IPS-11a (cell line): Measurements from ENCODE around the gene NTSR2.

ENCODE experiments used
- H3K4me3 ChIP-seq: one replicate; pipeline ENCODE4 v1.5.1; 2013; ENCODE audit warnings: low read depth, low read length, control low read depth

Gene NTSR2

DNA sequence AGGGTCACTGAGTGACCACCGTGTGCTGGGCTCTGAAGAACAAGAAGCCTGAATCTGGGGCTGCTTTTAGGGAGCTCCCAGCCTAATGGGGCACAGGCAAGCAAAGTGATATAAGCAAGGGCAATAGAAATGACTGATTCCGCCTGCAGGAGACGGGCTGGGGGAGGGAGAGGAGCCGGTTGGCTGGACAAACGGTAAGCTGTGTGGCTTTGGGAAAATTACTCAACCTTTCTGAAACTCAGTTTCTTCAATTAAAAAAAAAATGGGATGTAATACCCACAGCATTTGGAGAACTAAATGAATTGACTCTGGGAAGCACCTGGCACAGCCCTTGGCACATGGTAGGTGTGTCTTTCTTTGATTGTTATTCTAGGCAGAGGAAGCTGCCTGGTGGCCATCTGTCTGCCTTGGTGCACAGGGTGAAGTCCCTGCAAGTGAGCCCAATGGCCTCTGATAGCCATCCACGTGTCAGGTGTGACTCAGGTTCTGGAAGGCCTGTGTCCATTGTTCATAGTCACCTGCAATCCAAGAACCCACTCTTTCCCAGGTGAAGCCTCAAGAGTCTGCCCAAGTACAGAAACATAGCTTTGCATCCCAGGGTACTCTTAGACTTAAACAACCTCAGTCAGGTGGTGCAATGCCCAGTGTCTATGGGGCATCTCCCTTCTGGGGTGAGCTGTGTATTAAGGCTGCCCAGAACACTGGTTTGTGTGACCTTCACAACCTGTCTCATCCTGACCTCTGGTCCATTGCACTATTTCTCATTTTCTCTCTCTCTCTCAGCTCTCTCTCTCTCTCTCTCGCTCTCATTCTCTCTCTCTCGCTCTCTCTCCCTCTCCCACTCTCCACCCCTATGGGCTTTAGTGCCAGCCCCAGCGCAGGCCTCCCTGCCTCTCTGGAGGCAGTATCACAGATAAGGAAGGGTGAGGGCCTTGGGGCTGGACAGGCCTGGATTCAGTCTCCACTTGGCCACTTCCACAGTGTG, 30.0 kb upstream of the NTSR2 start:
- no peak overlapping the region for H3K4me3 ChIP-seq

DNA sequence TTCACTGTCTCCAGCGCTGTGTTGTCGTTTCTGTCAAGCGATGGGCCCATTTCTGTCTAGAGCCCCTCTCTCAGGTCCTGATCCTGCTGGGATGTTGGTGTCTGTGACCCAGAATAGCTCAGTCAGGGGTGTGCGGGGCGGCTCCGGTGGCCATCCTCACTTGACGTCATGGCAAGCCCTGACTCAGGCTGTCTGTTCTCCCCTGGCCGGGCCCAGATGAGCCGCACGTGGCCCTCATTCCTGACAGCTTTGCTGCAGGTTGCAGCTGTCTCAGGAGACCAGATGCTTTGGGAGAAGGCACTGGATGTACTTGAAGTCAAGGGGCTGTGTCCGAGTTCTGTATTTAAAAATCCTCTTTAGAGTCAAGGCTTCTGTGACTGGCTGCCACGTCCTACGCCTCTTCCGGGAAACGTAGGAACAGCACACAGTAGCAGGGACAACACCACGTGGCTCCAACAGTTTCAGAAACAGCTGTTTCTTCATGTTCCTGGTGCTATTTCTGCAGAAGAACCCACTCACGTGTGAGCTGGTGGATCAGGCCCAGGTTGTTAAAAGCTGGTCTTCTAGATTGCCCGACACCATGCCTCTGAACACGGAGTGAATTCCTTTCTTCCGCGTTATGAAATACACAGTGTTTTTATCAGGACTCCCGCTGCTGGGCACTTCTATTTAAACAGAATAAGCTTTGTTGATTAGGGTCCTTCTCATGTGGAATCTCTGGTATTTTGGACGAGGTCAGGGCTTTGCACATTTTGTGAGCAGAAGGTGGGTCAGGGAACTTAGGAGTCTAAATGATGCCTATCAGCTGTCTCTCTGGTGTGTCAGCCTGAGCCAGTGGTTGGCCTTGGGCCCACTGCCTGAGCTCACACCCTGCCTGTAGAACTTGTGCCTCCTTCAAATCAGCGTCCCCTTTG, 28.3 kb upstream of the NTSR2 start:
- no peak overlapping the region for H3K4me3 ChIP-seq

DNA sequence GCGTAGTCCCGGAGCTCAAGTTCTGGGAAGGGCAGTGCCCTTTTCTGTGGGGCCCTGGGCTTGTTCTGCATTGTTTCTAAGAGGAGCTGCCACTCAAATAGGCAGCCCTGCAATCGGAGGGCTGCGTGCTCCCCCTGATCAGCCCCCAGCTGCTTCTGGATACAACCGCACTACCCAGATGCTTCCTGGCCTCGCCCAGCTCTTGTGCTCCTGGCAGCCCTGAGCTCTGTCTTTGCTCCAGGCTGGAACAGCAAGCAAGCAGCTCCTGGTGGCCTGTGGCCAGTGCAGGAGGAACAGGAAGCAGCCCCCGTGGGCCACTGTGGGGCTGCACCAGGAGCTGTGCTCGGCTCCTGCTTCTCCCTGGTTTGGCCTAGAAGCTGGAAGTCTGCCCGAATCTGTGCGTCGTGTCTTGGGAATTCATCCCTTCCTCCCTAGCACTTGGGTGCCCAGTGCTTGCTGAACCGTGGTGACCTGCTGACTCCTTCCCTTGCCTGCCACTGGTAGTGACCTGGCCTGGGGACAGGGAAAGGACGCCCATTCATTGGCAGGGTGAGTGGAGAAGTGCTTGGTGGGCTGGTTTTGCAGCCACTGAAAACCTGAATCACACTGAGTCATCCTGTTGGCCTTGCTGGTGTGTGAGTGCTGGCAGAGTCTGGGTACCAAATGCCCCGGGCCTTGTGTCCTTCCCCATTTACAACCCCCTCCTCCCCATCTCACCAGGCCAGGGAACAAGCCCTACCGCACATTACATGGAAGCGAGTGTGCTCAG, 27.3 kb upstream of the NTSR2 start:
- no peak overlapping the region for H3K4me3 ChIP-seq

DNA sequence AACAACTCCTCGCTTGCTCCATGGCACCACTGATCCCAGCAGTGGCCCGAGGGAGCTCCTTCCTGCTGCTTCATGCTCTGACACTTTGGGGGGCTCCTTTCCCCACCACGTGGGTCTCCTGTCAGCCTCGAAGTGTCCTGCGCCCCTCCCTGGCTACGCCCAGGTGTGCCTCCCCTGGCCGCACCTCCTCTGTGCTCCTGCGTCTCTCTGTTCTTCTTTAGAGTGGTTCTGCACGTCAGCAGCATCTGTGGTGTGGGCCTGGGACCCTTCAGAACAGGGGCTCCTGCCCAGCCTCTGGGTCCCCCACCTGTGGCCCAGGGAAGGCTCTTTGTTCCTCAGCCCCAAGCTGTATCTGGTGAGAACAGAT, 26.7 kb upstream of the NTSR2 start:
- H3K4me3 ChIP-seq, result no peak overlapping the region

DNA sequence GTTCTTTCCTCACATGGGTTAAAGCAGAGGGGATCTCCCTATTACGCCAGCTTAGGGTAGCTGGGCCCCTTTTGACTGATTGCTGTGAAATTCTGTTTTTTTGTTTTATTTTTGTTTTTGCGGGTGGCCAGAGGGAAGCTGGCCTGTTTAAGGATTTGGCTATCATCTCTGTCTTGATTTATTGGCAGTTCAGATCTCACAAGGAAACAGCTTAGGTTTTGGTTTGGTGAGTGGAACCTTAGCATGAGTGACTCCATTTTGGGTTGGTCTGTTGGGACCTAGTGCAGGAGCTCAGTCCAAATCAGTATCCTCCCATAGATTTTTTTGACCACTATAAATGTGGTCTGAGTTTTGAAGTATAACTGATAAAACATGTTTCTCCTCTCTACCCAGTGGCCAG, 25.6 kb upstream of the NTSR2 start:
- no peak overlapping the region for H3K4me3 ChIP-seq

DNA sequence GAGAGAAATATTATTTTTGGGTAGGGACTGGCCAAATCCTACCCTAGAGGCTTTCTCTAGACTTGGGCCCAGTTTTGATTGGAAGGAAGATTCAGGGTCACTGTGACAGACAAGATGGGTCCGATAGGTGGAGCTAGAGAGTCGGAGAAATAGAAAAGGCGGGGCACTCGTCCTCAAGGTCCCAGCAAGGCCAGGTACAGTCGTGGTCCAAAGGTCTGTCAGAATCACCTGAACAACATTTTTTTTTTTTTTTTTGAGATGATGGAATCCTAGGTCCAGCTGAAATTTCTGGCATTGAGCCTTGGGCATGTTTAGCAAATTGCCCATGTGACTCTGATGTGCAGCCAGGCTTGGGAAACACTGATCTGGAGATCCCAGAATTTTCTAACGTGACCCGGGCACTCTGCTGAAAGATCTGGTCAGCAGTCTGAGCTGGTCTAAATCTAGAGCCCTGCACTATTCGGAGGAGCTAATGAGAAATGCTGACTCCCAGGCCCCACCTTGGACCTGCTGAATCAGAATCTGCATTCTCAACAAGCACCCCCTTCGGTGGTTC, 23.0 kb upstream of the NTSR2 start:
- no peak overlapping the region for H3K4me3 ChIP-seq

DNA sequence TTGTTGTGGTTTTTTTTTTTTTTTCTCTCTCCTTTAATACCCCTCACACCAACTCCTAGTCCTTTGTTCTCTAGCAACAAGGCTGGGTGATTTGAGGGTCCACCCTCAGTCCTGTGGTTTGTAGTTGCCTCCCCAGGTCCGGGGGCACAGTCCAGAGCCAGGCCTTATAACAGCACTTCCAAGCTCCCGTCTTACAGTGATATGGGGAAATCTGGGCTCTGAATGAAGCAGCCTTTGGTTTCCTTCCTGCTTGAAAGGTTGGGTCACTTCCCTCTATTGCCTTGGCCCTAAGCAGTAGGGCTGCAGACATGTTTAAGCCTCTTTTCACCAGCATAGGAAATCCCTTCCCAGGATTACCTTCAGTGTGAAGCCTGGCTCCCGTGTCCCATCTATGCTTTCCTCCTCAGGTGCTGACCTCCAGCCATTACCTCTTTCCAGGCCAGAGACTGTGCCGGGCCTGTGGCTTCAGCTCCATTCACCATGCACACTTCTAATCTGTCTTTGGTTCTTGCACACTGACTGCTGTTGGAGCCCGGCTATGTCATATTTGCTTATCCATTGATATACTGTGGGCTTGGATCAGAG, 21.2 kb upstream of the NTSR2 start:
- H3K4me3 ChIP-seq, result no peak overlapping the region

GRCh38 chr2:11688222-11689069, 18.5 kb upstream of the NTSR2 start:
- no peak overlapping the region for H3K4me3 ChIP-seq

DNA sequence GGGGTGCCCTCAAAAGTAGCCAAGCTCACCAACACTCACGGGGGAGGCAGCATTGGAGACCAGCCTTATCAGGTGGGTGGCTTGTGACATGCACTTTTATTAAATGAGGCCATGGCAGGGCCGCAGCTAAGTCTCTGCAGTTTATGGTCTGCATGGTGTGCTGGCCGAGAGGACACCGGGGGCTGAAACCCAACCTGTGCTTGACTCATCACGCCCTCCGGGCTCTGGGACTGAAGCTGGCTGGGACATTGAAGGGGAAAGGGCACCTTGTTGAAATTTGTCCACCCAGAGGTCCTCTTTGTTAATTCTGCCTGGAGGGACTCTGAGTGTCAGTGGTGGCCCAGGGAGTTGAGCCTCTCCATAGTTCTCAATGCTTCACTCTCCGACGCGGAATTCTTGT, 17.7 kb upstream of the NTSR2 start:
- no peak overlapping the region for H3K4me3 ChIP-seq

- no peak overlapping the region for H3K4me3 ChIP-seq
These were observed 16.0 kb upstream of the NTSR2 start for GRCh38 chr2:11685906-11686470.

DNA sequence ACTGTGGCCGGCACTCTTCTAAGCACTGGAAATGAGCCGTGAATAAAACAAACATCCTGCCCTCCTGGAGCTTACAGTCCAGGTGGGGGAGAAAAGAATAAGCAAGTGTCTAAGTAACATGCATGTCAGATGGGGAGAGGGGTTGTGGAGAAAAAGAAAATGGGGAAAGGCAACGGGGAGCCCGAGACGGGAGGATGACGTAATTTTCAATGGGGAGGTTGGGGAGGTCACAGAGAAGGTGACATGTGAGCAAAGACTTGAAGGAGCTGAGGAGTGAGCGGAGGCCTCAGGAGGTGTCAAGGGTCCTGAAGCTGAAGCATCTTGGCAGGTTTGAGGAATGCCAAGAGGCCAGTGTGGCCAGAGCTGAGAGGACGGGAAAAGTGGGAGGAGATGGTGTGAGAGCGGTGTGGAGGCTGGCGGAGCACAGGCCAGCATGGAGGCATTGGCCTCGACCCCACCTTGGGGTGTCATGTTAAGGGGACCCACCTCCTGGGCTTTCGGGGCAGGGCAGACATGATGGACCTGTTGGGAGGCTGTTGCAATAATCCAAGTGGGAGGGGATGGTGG, 15.0 kb upstream of the NTSR2 start:
- H3K4me3 ChIP-seq, result no peak overlapping the region

DNA sequence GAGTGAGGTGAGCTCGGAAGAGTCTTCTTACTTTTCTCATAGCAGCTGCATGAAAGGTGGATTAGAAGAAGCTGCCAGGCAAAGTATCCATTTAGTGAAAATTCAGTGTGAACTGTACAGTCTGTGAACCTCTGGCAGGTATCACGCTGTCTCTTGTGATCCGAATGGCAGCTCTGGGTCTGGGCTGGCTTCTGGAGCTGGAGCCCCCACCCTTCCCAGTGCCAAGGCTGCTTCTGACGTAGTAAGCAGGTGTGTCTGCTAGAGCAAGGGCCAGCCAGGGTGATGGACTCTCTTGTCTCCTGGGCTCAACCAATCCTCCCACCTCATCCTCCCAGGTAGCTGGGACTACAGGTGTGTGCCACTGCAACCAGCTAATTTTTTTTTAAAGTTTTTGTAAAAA, 14.0 kb upstream of the NTSR2 start:
- no peak overlapping the region for H3K4me3 ChIP-seq

- no peak overlapping the region for H3K4me3 ChIP-seq
These were observed 13.5 kb upstream of the NTSR2 start for GRCh38 chr2:11683476-11683875.

GRCh38 chr2:11682590-11682915, 12.6 kb upstream of the NTSR2 start:
- no peak overlapping the region for H3K4me3 ChIP-seq

DNA sequence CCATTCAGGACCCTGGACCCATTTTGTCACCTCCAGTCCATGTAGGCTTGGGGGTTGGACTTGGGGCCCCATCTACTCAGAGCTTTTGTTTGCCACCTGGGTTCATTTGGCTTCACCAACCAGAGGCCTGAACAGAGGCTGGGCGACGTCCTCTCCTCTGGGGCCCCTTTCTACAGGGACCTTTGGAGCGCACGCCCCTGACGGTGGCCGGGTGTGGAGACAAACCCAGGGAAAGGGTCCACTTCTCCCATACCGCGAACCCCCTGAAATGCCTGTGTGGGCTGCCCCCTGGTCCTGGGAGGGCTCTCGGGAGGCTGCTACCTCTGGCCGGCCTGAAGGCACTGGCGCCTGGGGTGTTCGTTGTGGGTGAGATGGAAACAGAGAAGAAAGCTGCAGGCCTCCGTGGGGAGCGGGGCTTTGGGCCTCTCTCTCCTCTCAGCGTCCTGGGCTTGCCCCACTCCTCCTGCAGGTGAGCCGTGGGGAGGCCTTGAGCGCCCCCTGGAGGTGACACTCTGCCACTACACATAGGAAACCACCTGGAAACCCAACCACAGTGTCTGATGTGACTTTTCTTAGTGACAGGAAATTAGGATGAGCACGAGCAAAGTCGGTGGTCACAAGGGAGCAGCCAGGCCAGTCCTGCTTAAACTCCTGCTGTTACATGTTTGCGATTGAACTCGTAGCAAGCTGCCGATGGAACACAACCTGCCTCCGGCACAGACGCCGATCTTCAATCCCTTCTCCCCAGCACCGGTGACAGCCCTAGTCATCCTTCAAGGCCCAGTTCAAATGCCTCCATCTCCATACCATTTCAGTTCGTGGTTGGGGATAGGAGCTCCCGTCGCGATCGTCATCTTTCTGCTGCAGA, 12.0 kb upstream of the NTSR2 start:
- H3K4me3 ChIP-seq, result no peak overlapping the region

- no peak overlapping the region for H3K4me3 ChIP-seq
These were observed 11.1 kb upstream of the NTSR2 start for GRCh38 chr2:11680901-11681721.
